Mesothelial cell of epicardium (in vitro differentiated cells): ENCODE measurements around the gene SNED1. TPM values are rescaled to one million over a fixed set of nuclear protein-coding genes. Genes with fewer than 3 reads are reported as not detected.

Source experiments
- DNase-seq, 2 experiments: peaks; one replicate each; pipeline ENCODE4 v3.0.0; 2021; ENCODE audit warnings: low spot score in 2 of 2; ENCODE audit not compliant: unreplicated experiment in 2 of 2
- H3K27ac Mint-ChIP-seq: 2 replicates; pipeline ENCODE4 v1.8.0; 2021; ENCODE audit warnings: mixed read lengths
- H3K27me3 Mint-ChIP-seq: 2 replicates; pipeline ENCODE4 v1.8.0; 2021; ENCODE audit warnings: low read depth, mixed read lengths
- H3K36me3 Mint-ChIP-seq: 2 replicates; pipeline ENCODE4 v1.8.0; 2021; ENCODE audit warnings: mixed read lengths
- H3K4me1 Mint-ChIP-seq: 2 replicates; pipeline ENCODE4 v1.8.0; 2021; ENCODE audit warnings: mixed read lengths
- H3K4me3 Mint-ChIP-seq: 2 replicates; pipeline ENCODE4 v1.8.0; 2021; ENCODE audit warnings: mild to moderate bottlenecking, moderate library complexity, mixed read lengths
- H3K9me3 Mint-ChIP-seq: 2 replicates; pipeline ENCODE4 v1.8.0; 2021; ENCODE audit warnings: mixed read lengths
- total RNA-seq: library from RNA; stranded (reverse); gene quantifications from 3 replicates; pipeline ENCODE4 v1.2.1, GENCODE V29; 2021
- TF ChIP-seq, protein P1 (sequence below): fragments of 200-600 bp; sonication (generic); IDR thresholded peaks from one replicate; pipeline ENCODE4 v1.5.0; 2021; ENCODE audit warnings: antibody characterized with exemption; ENCODE audit not compliant: unreplicated experiment

The SNED1 gene
- total RNA-seq, 1 donor from 2014 or later = 9.4 TPM

DNA sequence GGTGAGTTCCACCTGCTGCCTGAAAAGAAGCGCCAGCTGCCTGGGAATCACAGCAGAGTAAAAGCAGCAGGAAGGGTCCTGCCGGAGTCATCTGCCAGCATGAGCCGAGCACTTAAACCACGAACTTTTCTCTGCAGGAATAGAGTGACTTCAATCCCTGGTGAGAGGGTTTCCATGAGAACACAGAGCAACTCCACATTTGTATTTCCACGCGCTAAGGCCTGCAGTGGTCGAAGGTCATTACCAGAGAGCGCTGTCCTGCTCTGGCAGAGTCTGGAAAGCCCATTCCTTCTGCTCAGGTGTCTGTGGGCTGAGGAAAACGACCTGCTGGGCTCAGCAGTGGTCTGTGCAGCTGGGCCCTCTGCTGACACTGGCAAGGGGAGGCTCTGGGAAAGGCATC lies 144.2 kb downstream of the SNED1 start:
- Mint-ChIP-seq H3K27ac (no peak overlapping the region), H3K36me3 (peaks cover 4% of the 10 kb centered on the region), H3K9me3 (no peaks in the 10 kb centered on the region), H3K4me3 (no peak overlapping the region), H3K4me1 (no peaks in the 10 kb centered on the region), H3K27me3 (no peaks in the 10 kb centered on the region)
- DNase-seq = no peak
- TF ChIP-seq, protein P1, sequence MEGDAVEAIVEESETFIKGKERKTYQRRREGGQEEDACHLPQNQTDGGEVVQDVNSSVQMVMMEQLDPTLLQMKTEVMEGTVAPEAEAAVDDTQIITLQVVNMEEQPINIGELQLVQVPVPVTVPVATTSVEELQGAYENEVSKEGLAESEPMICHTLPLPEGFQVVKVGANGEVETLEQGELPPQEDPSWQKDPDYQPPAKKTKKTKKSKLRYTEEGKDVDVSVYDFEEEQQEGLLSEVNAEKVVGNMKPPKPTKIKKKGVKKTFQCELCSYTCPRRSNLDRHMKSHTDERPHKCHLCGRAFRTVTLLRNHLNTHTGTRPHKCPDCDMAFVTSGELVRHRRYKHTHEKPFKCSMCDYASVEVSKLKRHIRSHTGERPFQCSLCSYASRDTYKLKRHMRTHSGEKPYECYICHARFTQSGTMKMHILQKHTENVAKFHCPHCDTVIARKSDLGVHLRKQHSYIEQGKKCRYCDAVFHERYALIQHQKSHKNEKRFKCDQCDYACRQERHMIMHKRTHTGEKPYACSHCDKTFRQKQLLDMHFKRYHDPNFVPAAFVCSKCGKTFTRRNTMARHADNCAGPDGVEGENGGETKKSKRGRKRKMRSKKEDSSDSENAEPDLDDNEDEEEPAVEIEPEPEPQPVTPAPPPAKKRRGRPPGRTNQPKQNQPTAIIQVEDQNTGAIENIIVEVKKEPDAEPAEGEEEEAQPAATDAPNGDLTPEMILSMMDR = no peak

Other genes starting within 250 kb of the SNED1 start
- gene KIF1A, start 178.4 kb upstream of the SNED1 start, total RNA-seq = 46.2 to 49.5 TPM (median 48.9 TPM) in 3 replicates
- gene AGXT, start 129.8 kb upstream of the SNED1 start, total RNA-seq = not detected in 3 replicates
- gene MAB21L4, start 102.5 kb upstream of the SNED1 start, total RNA-seq = 2.0 to 3.2 TPM (median 2.4 TPM) in 3 replicates
- gene CROCC2, start 92.3 kb upstream of the SNED1 start, total RNA-seq = 0.16 to 0.32 TPM (median 0.16 TPM) in 3 replicates
- 47.9 to 55.9 TPM (median 53.7 TPM) in 3 replicates for gene MTERF4, start 103.7 kb downstream of the SNED1 start, total RNA-seq
- 26.1 to 31.0 TPM (median 30.8 TPM) in 3 replicates for gene PASK, start 150.9 kb downstream of the SNED1 start, total RNA-seq
- gene PPP1R7, start 151.8 kb downstream of the SNED1 start, total RNA-seq = 37.3 to 40.4 TPM (median 37.8 TPM) in 3 replicates
- 3.8 to 4.5 TPM (median 3.8 TPM) in 3 replicates for gene ANO7, start 190.1 kb downstream of the SNED1 start, total RNA-seq